NCI-H748 treated with DMSO at 0.1 percent for 48 hours (cell line): ENCODE measurements around the gene ZDHHC24.

Source experiments
- DNase-seq: peaks from one replicate; lab custom pipeline; 2025; lab: John Stamatoyannopoulos, UW

The ZDHHC24 gene

GRCh38 chr11:66564984-66565383, 19.1 kb upstream of the ZDHHC24 start:
- no peak for DNase-seq

GRCh38 chr11:66564538-66564937, 18.7 kb upstream of the ZDHHC24 start:
- no peak for DNase-seq

GRCh38 chr11:66563832-66564231, 18.0 kb upstream of the ZDHHC24 start:
- no peak for DNase-seq

GRCh38 chr11:66562907-66563583, 17.2 kb upstream of the ZDHHC24 start:
- DNase-seq = no peak

GRCh38 chr11:66562275-66562674, 16.4 kb upstream of the ZDHHC24 start:
- no peak for DNase-seq

- no peak for DNase-seq
These were observed 16.1 kb upstream of the ZDHHC24 start for GRCh38 chr11:66561975-66562248.

GRCh38 chr11:66561178-66561974, 15.5 kb upstream of the ZDHHC24 start:
- no peak for DNase-seq

- no peak for DNase-seq
These were observed 14.2 kb upstream of the ZDHHC24 start for GRCh38 chr11:66559866-66560676.

GRCh38 chr11:66559142-66559865, 13.5 kb upstream of the ZDHHC24 start:
- no peak for DNase-seq

- no peak for DNase-seq
These were observed 12.0 kb upstream of the ZDHHC24 start for GRCh38 chr11:66557733-66558326.

GRCh38 chr11:66556086-66556485, 10.2 kb upstream of the ZDHHC24 start:
- no peak for DNase-seq

GRCh38 chr11:66555416-66555815, 9.6 kb upstream of the ZDHHC24 start:
- DNase-seq = no peak

- DNase-seq = no peak
These were observed 8.8 kb upstream of the ZDHHC24 start for GRCh38 chr11:66554602-66555001.

- no peak for DNase-seq
These were observed 5.0 kb upstream of the ZDHHC24 start for GRCh38 chr11:66550887-66551286.

- no peak for DNase-seq
These were observed 3.8 kb upstream of the ZDHHC24 start for GRCh38 chr11:66549696-66550095.

GRCh38 chr11:66548774-66549630, 3.2 kb upstream of the ZDHHC24 start:
- no peak for DNase-seq

GRCh38 chr11:66548041-66548440, 2.2 kb upstream of the ZDHHC24 start:
- no peak for DNase-seq

- DNase-seq = no peak
These were observed 1.8 kb upstream of the ZDHHC24 start for GRCh38 chr11:66547662-66548009.

- DNase-seq = no peak
These were observed 1.3 kb upstream of the ZDHHC24 start for GRCh38 chr11:66546966-66547661.

- DNase-seq = no peak
These were observed 619 bp upstream of the ZDHHC24 start, which contains the start of gene ACTN3 for GRCh38 chr11:66546368-66546965. TSS of gene ACTN3 (plus strand) at chr11:66546903. CDS start at chr11:66546938, 35 bp downstream.
